ENCODE data around the gene PIGBOS1. TPM values are rescaled to one million over a fixed set of nuclear protein-coding genes. Genes with fewer than 3 reads are reported as not detected.

The PIGBOS1 gene
- 10.0 and 11.8 TPM in 2 replicates for total RNA-seq

GRCh38 chr15:55318588-55319494 lies at the start of gene PIGBOS1, which contains the start of gene PIGB:
Gene PIGBOS1, minus strand, starts transcription at chr15:55319123. Its CDS starts 1,331 bp downstream, at chr15:55317792.
Gene PIGB, plus strand, starts transcription at chr15:55319222. Its CDS starts 29 bp downstream, at chr15:55319251.

GRCh38 chr15:55289746-55290527 lies 29.0 kb downstream of the PIGBOS1 start, which contains the start of gene RAB27A:
Gene RAB27A, minus strand, starts transcription at chr15:55289813. Its CDS starts 54,879 bp downstream, at chr15:55234934.

Other genes with a start within 250 kb of the PIGBOS1 start
- gene RSL24D1, start 122.2 kb downstream of the PIGBOS1 start, total RNA-seq = 118 and 121 TPM in 2 replicates
- 16.1 and 19.6 TPM in 2 replicates for gene RAB27A, start 29.3 kb downstream of the PIGBOS1 start, total RNA-seq
- 18.0 and 20.5 TPM in 2 replicates for gene PIGB, start 99 bp upstream of the PIGBOS1 start, total RNA-seq
- 59.4 and 61.0 TPM in 2 replicates for gene CCPG1, start 89.2 kb upstream of the PIGBOS1 start, total RNA-seq
- gene PIERCE2, start 89.4 kb upstream of the PIGBOS1 start, total RNA-seq = 1.2 and 1.6 TPM in 2 replicates
- 2.4 and 3.2 TPM in 2 replicates for gene DNAAF4, start 189.1 kb upstream of the PIGBOS1 start, total RNA-seq

Data from thoracic aorta endothelial cell (primary cell).